ENCODE results near the gene MYCBP.

DNA sequence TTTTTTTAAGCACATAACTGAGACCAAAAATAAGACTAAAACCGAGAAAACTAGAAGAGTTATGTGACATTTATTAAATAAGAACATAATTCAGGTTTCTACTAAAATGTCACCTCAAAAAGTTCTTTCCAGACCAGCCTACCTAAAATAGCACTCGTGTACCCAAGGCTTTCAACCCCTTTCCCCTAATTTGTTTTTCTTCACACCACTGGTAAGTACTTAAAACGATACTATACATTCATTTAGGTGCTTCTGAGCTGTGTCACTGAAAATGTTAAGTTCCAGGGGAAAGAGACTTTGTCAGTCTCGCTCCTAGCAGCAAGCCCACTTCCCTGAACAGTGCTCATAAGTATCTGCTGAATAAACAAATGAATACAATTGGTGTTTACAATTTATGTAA, 20.4 kb downstream of the MYCBP start:
- TF ChIP-seq, protein P1, sequence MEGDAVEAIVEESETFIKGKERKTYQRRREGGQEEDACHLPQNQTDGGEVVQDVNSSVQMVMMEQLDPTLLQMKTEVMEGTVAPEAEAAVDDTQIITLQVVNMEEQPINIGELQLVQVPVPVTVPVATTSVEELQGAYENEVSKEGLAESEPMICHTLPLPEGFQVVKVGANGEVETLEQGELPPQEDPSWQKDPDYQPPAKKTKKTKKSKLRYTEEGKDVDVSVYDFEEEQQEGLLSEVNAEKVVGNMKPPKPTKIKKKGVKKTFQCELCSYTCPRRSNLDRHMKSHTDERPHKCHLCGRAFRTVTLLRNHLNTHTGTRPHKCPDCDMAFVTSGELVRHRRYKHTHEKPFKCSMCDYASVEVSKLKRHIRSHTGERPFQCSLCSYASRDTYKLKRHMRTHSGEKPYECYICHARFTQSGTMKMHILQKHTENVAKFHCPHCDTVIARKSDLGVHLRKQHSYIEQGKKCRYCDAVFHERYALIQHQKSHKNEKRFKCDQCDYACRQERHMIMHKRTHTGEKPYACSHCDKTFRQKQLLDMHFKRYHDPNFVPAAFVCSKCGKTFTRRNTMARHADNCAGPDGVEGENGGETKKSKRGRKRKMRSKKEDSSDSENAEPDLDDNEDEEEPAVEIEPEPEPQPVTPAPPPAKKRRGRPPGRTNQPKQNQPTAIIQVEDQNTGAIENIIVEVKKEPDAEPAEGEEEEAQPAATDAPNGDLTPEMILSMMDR (IDR thresholded peaks at IDR 0.05), result no peak
- TF ChIP-seq EP300 (IDR thresholded peaks at IDR 0.05) (no peak), POLR2A (IDR thresholded peaks at IDR 0.05) (no peak), POLR2AphosphoS5 (IDR thresholded peaks at IDR 0.05) (no peak)
